Endothelial cell of umbilical vein (primary cell): ENCODE results near the gene OXTR. TPM values are rescaled to one million over a fixed set of nuclear protein-coding genes. Genes with fewer than 3 reads are reported as not detected.

Experiments
- BruUV-seq: library from RNA; stranded (reverse); fragments of 400-500 nt; replicated peaks from 2 replicates; lab custom pipeline; 2021; lab: Mats Ljungman, UMichigan
- CTCF ChIA-PET: fragments of 300-600, 350-600 bp; sonication (Branson Sonifier 250); formaldehyde crosslinking; loops from one replicate; lab custom pipeline; 2021; ENCODE audit warnings: antibody characterized with exemption, inconsistent platforms; lab: Charles Lee
- POLR2A ChIA-PET: fragments of 300-600, 350-600 bp; sonication (Branson Sonifier 250); formaldehyde crosslinking; loops from one replicate; lab custom pipeline; 2021; ENCODE audit warnings: antibody characterized with exemption, inconsistent platforms; lab: Charles Lee
- DNase-seq: peaks from one replicate; pipeline ENCODE4 v3.0.0-alpha.2; 2011; ENCODE audit warnings: low read depth, low spot score
- FAIRE-seq: peaks from 2 replicates; lab custom pipeline; 2011; peaks lifted over from hg19 to GRCh38; lab: Jason Lieb, UNC
- H2AFZ ChIP-seq: 2 replicates; pipeline ENCODE4 v1.6.0; 2012; ENCODE audit warnings: low read depth, low read length, control low read depth, inconsistent platforms
- H3K27ac ChIP-seq: 2 replicates; pipeline ENCODE4 v1.5.1; 2011; ENCODE audit warnings: low read depth, mild to moderate bottlenecking, control low read depth, low read length, moderate library complexity; ENCODE audit not compliant: insufficient read depth
- H3K27me3 ChIP-seq, 2 experiments: 2 replicates each; pipeline versions ENCODE4 v1.6.0 to v1.6.1; 2011; ENCODE audit warnings: low read length in 2 of 2, mixed read lengths in 1 of 2; ENCODE audit not compliant: control insufficient read depth in 2 of 2, insufficient read depth in 2 of 2
- H3K36me3 ChIP-seq, 2 experiments: 2 replicates in 1 of 2; 3 replicates in 1 of 2; pipeline ENCODE4 v1.5.1; 2011; ENCODE audit warnings: low read length in 2 of 2, mild to moderate bottlenecking in 1 of 2, moderate library complexity in 1 of 2; ENCODE audit not compliant: control insufficient read depth in 2 of 2, insufficient read depth in 2 of 2; ENCODE audit errors: extremely low read depth in 1 of 2
- H3K4me1 ChIP-seq: 3 replicates; pipeline ENCODE4 v1.5.1; 2011; ENCODE audit warnings: mild to moderate bottlenecking, low read length; ENCODE audit not compliant: control insufficient read depth, insufficient read depth; ENCODE audit errors: extremely low read depth
- H3K4me2 ChIP-seq: 2 replicates; pipeline ENCODE4 v1.6.1; 2011; ENCODE audit warnings: low read length, control low read depth, mixed read lengths; ENCODE audit not compliant: insufficient read depth
- H3K4me3 ChIP-seq, 3 experiments: fragments of 200-600 bp in 1 of 3; sonication (generic), shearing (Covaris generic) in 1 of 3; replicated peaks in 1 of 3; 2 replicates each; pipeline ENCODE4 v1.5.1; 2011 to 2016; ENCODE audit warnings: control low read depth in 3 of 3, low read length in 3 of 3, mild to moderate bottlenecking in 2 of 3, inconsistent platforms in 1 of 3, low read depth in 1 of 3, moderate library complexity in 1 of 3; ENCODE audit not compliant: insufficient read depth in 1 of 3
- H3K79me2 ChIP-seq: 2 replicates; pipeline ENCODE4 v1.6.0; 2012; ENCODE audit warnings: low read length, inconsistent platforms; ENCODE audit not compliant: control insufficient read depth, insufficient read depth
- H3K9ac ChIP-seq: replicated peaks from 2 replicates; pipeline ENCODE3; 2011; ENCODE audit warnings: low read length, control low read depth; ENCODE audit not compliant: insufficient read depth; ENCODE audit errors: extremely low read depth
- H3K9me1 ChIP-seq: replicated peaks from 3 replicates; pipeline ENCODE4 v1.6.0; 2011; ENCODE audit warnings: mild to moderate bottlenecking, low read length; ENCODE audit not compliant: control insufficient read depth, insufficient read depth; ENCODE audit errors: extremely low read depth
- H3K9me3 ChIP-seq: replicated peaks from 2 replicates; pipeline ENCODE4 v1.5.1; 2012; ENCODE audit warnings: low read length, inconsistent platforms; ENCODE audit not compliant: control insufficient read depth, insufficient read depth
- H4K20me1 ChIP-seq: replicated peaks from 2 replicates; pipeline ENCODE3; 2011; ENCODE audit warnings: mild to moderate bottlenecking, low read length; ENCODE audit not compliant: control insufficient read depth, insufficient read depth; ENCODE audit errors: extremely low read depth
- EZH2 ChIP-seq: IDR thresholded peaks from 2 replicates; pipeline ENCODE4 v1.6.1; 2012; ENCODE audit warnings: borderline replicate concordance, low read depth, mild to moderate bottlenecking, moderate library complexity, low read length, inconsistent platforms; ENCODE audit not compliant: severe bottlenecking
- FOS ChIP-seq: IDR thresholded peaks from 2 replicates; pipeline ENCODE4 v1.6.1; 2011; ENCODE audit warnings: mild to moderate bottlenecking, low read length, moderate library complexity, borderline replicate concordance; ENCODE audit not compliant: insufficient read depth
- GATA2 ChIP-seq: IDR thresholded peaks from 2 replicates; pipeline ENCODE4 v1.7.0; 2011; ENCODE audit warnings: low read depth, mild to moderate bottlenecking, moderate library complexity, mixed read lengths, low read length; ENCODE audit not compliant: insufficient read length, insufficient read depth
- JUN ChIP-seq: IDR thresholded peaks from 2 replicates; pipeline ENCODE4 v1.6.1; 2011; ENCODE audit warnings: borderline replicate concordance, low read depth; ENCODE audit not compliant: insufficient read length, insufficient read depth
- MYC ChIP-seq: IDR thresholded peaks from one replicate; pipeline ENCODE4 v1.6.1; 2011; ENCODE audit warnings: mild to moderate bottlenecking, low read depth, low read length
- POLR2A ChIP-seq: IDR thresholded peaks from 2 replicates; pipeline ENCODE4 v1.6.1; 2012; ENCODE audit warnings: low read depth, mild to moderate bottlenecking, control low read depth, low read length
- POLR2AphosphoS5 ChIP-seq: IDR thresholded peaks from 2 replicates; pipeline ENCODE4 v1.6.1; 2012; ENCODE audit warnings: low read depth, mild to moderate bottlenecking, control low read depth, low read length, moderate library complexity; ENCODE audit not compliant: insufficient read depth
- dilution Hi-C: fragments of 300-500 bp; cut with MboI; formaldehyde crosslinking; loops from one replicate; pipeline ENCODE4 v1.15.0; 2019; ENCODE audit warnings: low sequenced_read_pairs; ENCODE audit not compliant: extremely low pct_ligation_motif_present
- intact Hi-C: fragments of 100-400 bp; cut with micrococcal nuclease; formaldehyde crosslinking; loops from one replicate; pipeline ENCODE4 v1.10.0; 2022
- polyA plus RNA-seq, 4 experiments: library from polyadenylated mRNA; depleted of rRNA in 3 of 4; stranded (reverse) in 3 of 4; unstranded in 1 of 4; fragments of >200 nt; gene quantifications; 2 replicates each; pipeline versions ENCODE4 v1.2.1 to v1.2.3, GENCODE V29; 2011 to 2012; ENCODE audit warnings: missing spikeins in 1 of 4
- total RNA-seq: library from RNA; stranded (reverse); gene quantifications from 2 replicates; pipeline ENCODE4 v1.2.3, GENCODE V29; 2021
- TF ChIP-seq, protein P1 (sequence below): IDR thresholded peaks from 2 replicates; pipeline ENCODE4 v1.6.1; 2011; ENCODE audit not compliant: insufficient read depth, insufficient read length
- TF ChIP-seq, protein P2 (sequence below), 2 donors: IDR thresholded peaks; 1 replicate in 1 of 2; 2 replicates in 1 of 2; pipeline ENCODE4 v1.5.1; 2011; ENCODE audit warnings: low read length in 2 of 2, mild to moderate bottlenecking in 2 of 2, moderate library complexity in 2 of 2, control low read depth in 1 of 2, inconsistent platforms in 1 of 2, low read depth in 1 of 2; ENCODE audit not compliant: insufficient read depth in 1 of 2; ENCODE audit errors: extremely low read depth in 1 of 2

OXTR gene
- total and polyA plus RNA-seq, 2 donors (not counting 3 experiments of a cell fraction or from before 2014, with no cell fraction given): 0.12 to 0.40 TPM

- Histone ChIP-seq H3K9me3 (no peaks in the 10 kb centered on the region), H3K4me2 (no peak overlapping the region), H3K9me1 (no peaks in the 10 kb centered on the region), H3K4me1 (peaks cover 16% of the 10 kb centered on the region), H2AFZ (no peak overlapping the region), H3K9ac (no peak overlapping the region), H3K27ac (no peak overlapping the region), H3K36me3 (no peaks in the 10 kb centered on the region), H3K27me3 (peaks cover 24 to 28% of the 10 kb centered on the region in 2 experiments), H3K79me2 (no peaks in the 10 kb centered on the region), H4K20me1 (no peaks in the 10 kb centered on the region), H3K4me3 (no peak overlapping the region)
- DNase-seq (no peak), FAIRE-seq (no peak)
- TF ChIP-seq, protein P1, sequence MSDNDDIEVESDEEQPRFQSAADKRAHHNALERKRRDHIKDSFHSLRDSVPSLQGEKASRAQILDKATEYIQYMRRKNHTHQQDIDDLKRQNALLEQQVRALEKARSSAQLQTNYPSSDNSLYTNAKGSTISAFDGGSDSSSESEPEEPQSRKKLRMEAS: no peak
- no peak for TF ChIP-seq JUN
- TF ChIP-seq EZH2: no peak
- TF ChIP-seq POLR2AphosphoS5: no peak
- TF ChIP-seq MYC: no peak
- no peak for TF ChIP-seq FOS
- TF ChIP-seq, protein P2, sequence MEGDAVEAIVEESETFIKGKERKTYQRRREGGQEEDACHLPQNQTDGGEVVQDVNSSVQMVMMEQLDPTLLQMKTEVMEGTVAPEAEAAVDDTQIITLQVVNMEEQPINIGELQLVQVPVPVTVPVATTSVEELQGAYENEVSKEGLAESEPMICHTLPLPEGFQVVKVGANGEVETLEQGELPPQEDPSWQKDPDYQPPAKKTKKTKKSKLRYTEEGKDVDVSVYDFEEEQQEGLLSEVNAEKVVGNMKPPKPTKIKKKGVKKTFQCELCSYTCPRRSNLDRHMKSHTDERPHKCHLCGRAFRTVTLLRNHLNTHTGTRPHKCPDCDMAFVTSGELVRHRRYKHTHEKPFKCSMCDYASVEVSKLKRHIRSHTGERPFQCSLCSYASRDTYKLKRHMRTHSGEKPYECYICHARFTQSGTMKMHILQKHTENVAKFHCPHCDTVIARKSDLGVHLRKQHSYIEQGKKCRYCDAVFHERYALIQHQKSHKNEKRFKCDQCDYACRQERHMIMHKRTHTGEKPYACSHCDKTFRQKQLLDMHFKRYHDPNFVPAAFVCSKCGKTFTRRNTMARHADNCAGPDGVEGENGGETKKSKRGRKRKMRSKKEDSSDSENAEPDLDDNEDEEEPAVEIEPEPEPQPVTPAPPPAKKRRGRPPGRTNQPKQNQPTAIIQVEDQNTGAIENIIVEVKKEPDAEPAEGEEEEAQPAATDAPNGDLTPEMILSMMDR (IDR thresholded peaks at IDR 0.05; ENCODE audit: extremely low read depth in 1 of 2, insufficient read depth in 1 of 2, low read depth in 1 of 2, low read length in 2 of 2): no peak
- no peak for TF ChIP-seq GATA2
- TF ChIP-seq POLR2A: no peak
- dilution Hi-C loops: no loop called here
- ChIA-PET CTCF (interaction anchor here (1.3 kb wide), 1 partner anchor 11 kb away, joined by 5 read pairs; no protein-coding TSS in a partner anchor), POLR2A (no interaction called here)
- intact Hi-C loops: loop anchor here (5.0 kb wide), 1 partner anchor 104 kb away; no protein-coding TSS in a partner anchor
- BruUV-seq: no TSS peak
Measured at GRCh38 chr3:8766148-8766547, 3.3 kb downstream of the OXTR start.
